HG03175 (cell line): ENCODE measurements around the gene AFDN.
"Not testable (repeated sequence)": the region's sequence is repeated elsewhere in the genome, so short reads cannot be mapped to it uniquely, and the experiment has no call there.

Source experiments
- ATAC-seq: cut with Tn5 transposase; IDR thresholded peaks from one replicate; pipeline ENCODE4 v1.9.1; 2021; ENCODE audit warnings: mild to moderate bottlenecking, moderate library complexity; ENCODE audit not compliant: unreplicated experiment

The AFDN gene

GRCh38 chr6:167949121-167949684, 122.5 kb downstream of the AFDN start:
- no peak for ATAC-seq

- no peak for ATAC-seq
These were observed 125.2 kb downstream of the AFDN start for GRCh38 chr6:167951781-167952511.

- no peak for ATAC-seq
These were observed 125.8 kb downstream of the AFDN start for GRCh38 chr6:167952512-167952859.

GRCh38 chr6:167953551-167953950, 126.8 kb downstream of the AFDN start:
- no peak for ATAC-seq

GRCh38 chr6:167954151-167954550, 127.4 kb downstream of the AFDN start:
- ATAC-seq = no peak

GRCh38 chr6:167956491-167956890, 129.8 kb downstream of the AFDN start:
- no peak for ATAC-seq

- no peak for ATAC-seq
These were observed 130.3 kb downstream of the AFDN start for GRCh38 chr6:167956983-167957492.

- ATAC-seq = no peak
These were observed 130.9 kb downstream of the AFDN start for GRCh38 chr6:167957626-167958025.

- no peak for ATAC-seq
These were observed 133.9 kb downstream of the AFDN start for GRCh38 chr6:167960579-167960978.

GRCh38 chr6:167962711-167963110, 136.0 kb downstream of the AFDN start:
- no peak for ATAC-seq

- ATAC-seq = no peak
These were observed 136.9 kb downstream of the AFDN start for GRCh38 chr6:167963589-167964057.

- ATAC-seq = no peak
These were observed 139.2 kb downstream of the AFDN start for GRCh38 chr6:167965592-167966539.

- ATAC-seq = no peak
These were observed 139.8 kb downstream of the AFDN start for GRCh38 chr6:167966540-167966905.

- ATAC-seq = no peak
These were observed 141.4 kb downstream of the AFDN start for GRCh38 chr6:167968091-167968490.

- ATAC-seq = no peak
These were observed 143.5 kb downstream of the AFDN start for GRCh38 chr6:167970230-167970629.

GRCh38 chr6:167972193-167972592, 145.5 kb downstream of the AFDN start:
- no peak for ATAC-seq

- ATAC-seq = no peak
These were observed 146.6 kb downstream of the AFDN start for GRCh38 chr6:167973148-167973885.

GRCh38 chr6:167974640-167975344, 148.1 kb downstream of the AFDN start:
- ATAC-seq = no peak

GRCh38 chr6:167975458-167975857, 148.7 kb downstream of the AFDN start:
- no peak for ATAC-seq

GRCh38 chr6:167976116-167976657, 149.5 kb downstream of the AFDN start:
- ATAC-seq = not testable (repeated sequence)
